Ecto neural progenitor cell (in vitro differentiated cells): ENCODE results near the gene FARS2.

ENCODE experiments used
- DNase-seq: peaks from one replicate; pipeline ENCODE4 v3.0.0-alpha.2; 2018; ENCODE audit warnings: low spot score

The FARS2 gene

GRCh38 chr6:5730585-5731263 is 469.4 kb downstream of the FARS2 start:
- DNase-seq = no peak

- no peak for DNase-seq
These were observed 470.1 kb downstream of the FARS2 start for GRCh38 chr6:5731435-5731834.

GRCh38 chr6:5732496-5732895 is 471.2 kb downstream of the FARS2 start:
- DNase-seq = no peak

GRCh38 chr6:5736016-5736738 is 474.9 kb downstream of the FARS2 start:
- no peak for DNase-seq

- DNase-seq = no peak
These were observed 476.1 kb downstream of the FARS2 start for GRCh38 chr6:5737460-5737859.

- DNase-seq = no peak
These were observed 476.9 kb downstream of the FARS2 start for GRCh38 chr6:5738211-5738610.

GRCh38 chr6:5744497-5744896 is 483.2 kb downstream of the FARS2 start:
- DNase-seq = no peak

GRCh38 chr6:5745081-5745480 is 483.8 kb downstream of the FARS2 start:
- DNase-seq = no peak

GRCh38 chr6:5746053-5746758 is 484.9 kb downstream of the FARS2 start:
- DNase-seq = peak; percentile 61

- no peak for DNase-seq
These were observed 485.4 kb downstream of the FARS2 start for GRCh38 chr6:5746759-5747130.

- no peak for DNase-seq
These were observed 486.1 kb downstream of the FARS2 start for GRCh38 chr6:5747379-5747778.

- DNase-seq = no peak
These were observed 487.8 kb downstream of the FARS2 start for GRCh38 chr6:5749016-5749650.

GRCh38 chr6:5749651-5750215 is 488.4 kb downstream of the FARS2 start:
- DNase-seq = no peak

GRCh38 chr6:5751525-5752390 is 490.4 kb downstream of the FARS2 start:
- DNase-seq = no peak

GRCh38 chr6:5752391-5752680 is 491.0 kb downstream of the FARS2 start:
- DNase-seq = no peak

GRCh38 chr6:5753209-5753608 is 491.9 kb downstream of the FARS2 start:
- no peak for DNase-seq

GRCh38 chr6:5754904-5755303 is 493.6 kb downstream of the FARS2 start:
- no peak for DNase-seq

GRCh38 chr6:5759571-5759970 is 498.3 kb downstream of the FARS2 start:
- no peak for DNase-seq

- no peak for DNase-seq
These were observed 500.1 kb downstream of the FARS2 start for GRCh38 chr6:5761370-5761769.

- DNase-seq = no peak
These were observed 501.3 kb downstream of the FARS2 start for GRCh38 chr6:5762561-5762968.

- DNase-seq = no peak
These were observed 502.1 kb downstream of the FARS2 start for GRCh38 chr6:5763407-5763806.

GRCh38 chr6:5763871-5764270 is 502.6 kb downstream of the FARS2 start:
- DNase-seq = no peak
